Fibroblast of pulmonary artery (primary cell): ENCODE data around the gene GJB4.

Source experiments
- DNase-seq: peaks from one replicate; pipeline ENCODE4 v3.0.0-alpha.2; 2010; ENCODE audit warnings: low read depth
- H3K4me3 ChIP-seq: replicated peaks from 2 replicates; pipeline ENCODE4 v1.5.1; 2011; ENCODE audit warnings: low read depth, mild to moderate bottlenecking, control low read depth, low read length, moderate library complexity
- CTCF ChIP-seq: IDR thresholded peaks from 2 replicates; pipeline ENCODE4 v1.5.1; 2011; ENCODE audit warnings: mild to moderate bottlenecking, control low read depth, low read length, inconsistent platforms; ENCODE audit errors: missing control alignments

The GJB4 gene

DNA sequence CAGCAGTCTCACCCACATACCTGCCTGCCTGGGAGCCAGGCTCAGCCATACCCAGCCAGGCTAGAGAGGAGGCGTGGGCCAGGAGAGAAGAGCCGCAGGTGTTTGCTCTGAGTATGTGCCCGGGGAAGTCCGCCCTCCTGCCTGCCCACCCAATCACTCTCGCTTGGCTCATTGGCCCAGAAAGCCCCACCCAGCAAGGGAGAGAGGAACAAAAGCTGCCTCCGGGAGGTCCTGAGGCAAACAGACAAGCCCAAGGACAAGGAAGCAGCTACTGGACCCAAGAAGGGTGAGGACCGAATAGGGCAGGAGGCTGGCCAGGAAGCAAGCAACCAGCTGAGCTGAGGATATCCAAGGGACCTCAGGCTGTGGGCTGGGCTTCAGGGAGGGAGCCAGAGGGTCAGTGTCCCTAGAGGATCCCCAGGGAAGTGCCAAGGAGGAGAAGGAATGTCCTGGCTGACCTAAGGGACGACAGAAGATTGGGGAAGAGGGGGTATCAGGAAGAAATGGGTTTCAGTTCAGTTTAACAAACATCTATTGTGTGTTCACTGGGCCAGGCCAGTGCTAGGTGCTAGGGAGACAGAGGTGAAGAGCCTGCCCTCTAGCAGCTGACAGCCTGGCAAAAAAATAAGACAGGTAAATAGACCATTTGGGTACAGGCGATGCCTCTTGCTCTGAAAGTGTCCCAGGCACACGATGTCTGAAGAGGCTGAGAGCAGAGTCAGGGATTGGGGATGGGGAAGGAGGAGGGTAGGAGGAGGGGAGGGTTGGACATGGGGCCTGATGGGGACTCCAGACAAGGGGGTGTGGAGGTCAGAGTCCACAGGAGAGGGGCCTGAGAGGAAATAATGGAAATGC lies at the start of gene GJB4:
TSS of gene GJB4 (plus strand) at position 238 of the 855 bp plus-strand sequence. CDS start 1,515 bp downstream, outside the sequence.
- no peak for TF ChIP-seq CTCF
- no peak within 1 kb of the TSS for H3K4me3 ChIP-seq
- DNase-seq: no peak

GRCh38 chr1:34710812-34711211 lies 48.7 kb upstream of the GJB4 start:
- no peak overlapping the region for H3K4me3 ChIP-seq
- DNase-seq: no peak
- TF ChIP-seq CTCF: no peak

DNA sequence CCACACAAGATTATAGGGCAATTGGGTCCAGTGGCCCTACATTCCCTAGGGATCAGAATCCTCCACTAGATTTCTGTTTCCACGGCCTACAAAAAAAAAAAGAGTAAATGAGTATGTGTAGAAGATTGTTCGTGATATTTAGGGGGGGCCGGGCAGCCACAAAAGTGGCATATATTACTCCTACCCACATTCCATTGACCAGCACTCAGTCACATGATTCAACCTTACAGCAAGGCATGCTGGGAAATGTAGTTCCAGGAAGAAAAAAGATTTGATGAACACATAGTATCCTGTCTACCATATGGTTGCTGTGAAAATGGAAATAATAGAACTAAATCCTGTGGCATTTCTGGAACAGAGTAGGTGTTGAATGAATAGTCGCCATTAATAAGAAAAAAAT lies 48.1 kb upstream of the GJB4 start:
- TF ChIP-seq CTCF: no peak
- H3K4me3 ChIP-seq: no peak overlapping the region
- no peak for DNase-seq

DNA sequence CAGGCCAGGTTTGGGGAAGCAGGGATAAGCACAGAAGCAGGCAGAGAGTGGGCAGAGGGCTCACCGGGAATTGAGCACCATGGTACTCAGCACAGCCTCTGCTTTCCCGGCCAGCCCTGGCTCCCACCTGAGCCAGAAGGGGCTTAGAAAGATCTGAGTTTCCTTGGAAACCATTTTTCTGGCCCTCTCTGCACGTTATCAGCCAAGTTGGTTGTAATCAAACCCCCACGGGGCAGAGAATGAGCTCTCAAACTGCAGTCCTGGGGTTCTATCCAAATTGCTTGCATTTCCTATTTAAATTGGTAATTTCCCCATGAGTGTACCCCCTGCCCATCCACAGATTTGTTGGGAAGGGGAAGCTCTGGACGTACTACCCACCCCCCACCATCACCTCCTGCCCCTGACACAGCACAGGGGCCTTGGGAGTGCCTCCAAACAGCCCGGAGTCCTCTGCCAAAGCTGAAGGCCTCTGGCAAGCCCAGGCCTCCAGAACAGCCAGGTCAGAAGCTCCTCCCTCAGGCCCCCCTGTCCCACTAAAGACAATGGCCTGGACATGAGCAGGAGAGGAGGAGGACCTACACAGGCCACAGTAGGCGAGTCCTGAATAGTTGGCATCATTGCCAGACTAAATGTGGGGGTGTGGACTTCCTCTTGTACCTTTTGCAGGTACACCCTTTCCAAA lies 47.4 kb upstream of the GJB4 start:
- no peak overlapping the region for H3K4me3 ChIP-seq
- no peak for TF ChIP-seq CTCF
- no peak for DNase-seq

GRCh38 chr1:34713443-34713842 lies 46.1 kb upstream of the GJB4 start:
- no peak for DNase-seq
- H3K4me3 ChIP-seq: no peak overlapping the region
- no peak for TF ChIP-seq CTCF

DNA sequence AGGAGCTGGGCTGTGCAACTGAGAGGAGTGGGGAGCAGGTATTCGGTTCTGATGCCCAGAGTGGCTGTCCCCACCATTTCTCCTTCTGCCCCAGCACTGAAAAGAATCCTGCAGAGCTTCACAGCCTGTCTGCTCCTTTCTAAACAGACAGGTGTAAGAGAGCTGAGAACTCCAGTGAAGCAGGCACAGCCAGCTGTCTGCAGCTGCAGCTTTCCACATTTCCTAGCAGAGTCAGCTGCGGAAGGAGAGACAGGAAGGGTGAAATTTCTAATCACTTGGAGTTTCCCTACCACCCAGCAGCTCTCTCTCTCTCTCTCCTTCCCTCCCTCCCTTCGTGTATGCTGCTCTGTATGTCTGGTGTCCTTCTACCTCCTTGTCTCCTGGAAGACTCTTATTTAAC lies 45.2 kb upstream of the GJB4 start:
- no peak for DNase-seq

More for the DNA sequence above, 45.2 kb upstream of the GJB4 start:
- H3K4me3 ChIP-seq: no peak overlapping the region
- TF ChIP-seq CTCF: no peak
